NCI-H446 treated with DMSO at 0.1 percent for 48 hours (cell line): ENCODE measurements around the gene SLC22A25.
"Not testable (repeated sequence)": the region's sequence is repeated elsewhere in the genome, so short reads cannot be mapped to it uniquely, and the experiment has no call there.

ENCODE experiments used
- DNase-seq: peaks from one replicate; lab custom pipeline; 2025; lab: John Stamatoyannopoulos, UW

Gene SLC22A25

DNA sequence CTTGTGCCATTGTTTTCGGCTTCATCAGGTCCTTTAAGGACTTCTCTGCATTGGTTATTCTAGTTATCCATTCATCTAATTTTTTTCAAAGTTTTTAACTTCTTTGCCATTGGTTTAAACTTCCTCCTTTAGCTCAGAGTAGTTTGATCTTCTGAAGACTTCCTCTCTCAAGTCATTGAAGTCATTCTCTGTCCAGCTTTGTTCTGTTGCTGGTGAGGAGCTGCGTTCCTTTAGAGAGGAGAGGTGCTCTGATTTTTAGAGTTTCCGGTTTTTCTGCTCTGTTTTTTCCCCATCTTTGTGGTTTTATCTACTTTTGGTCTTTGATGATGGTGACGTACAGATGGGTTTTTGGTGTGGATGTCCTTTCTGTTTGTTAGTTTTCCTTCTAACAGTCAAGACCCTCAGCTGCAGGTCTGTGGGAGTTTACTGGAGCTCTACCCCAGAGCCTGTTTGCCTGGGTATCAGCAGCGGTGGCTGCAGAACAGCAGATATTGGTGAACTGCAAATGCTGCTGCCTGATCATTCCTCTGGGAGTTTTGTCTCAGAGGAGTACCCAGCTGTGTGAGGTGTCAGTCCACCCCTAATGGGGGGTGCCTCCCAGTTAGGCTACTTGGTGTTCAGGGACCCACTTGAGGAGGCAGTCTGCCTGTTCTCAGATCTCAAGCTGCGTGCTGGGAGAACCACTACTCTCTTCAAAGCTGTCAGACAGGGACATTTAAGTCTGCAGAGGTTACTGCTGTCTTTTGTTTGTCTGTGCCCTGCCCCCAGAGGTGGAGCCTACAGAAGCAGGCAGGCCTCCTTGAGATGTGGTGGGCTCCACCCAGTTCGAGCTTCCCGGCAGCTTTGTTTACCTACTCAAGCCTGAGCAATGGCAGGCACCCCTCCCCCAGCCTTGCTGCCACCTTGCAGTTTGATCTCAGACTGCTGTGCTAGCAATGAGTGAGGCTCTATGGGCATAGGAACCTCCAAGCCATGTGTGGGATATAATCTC is 7.6 kb downstream of the SLC22A25 start:
- not testable (repeated sequence) for DNase-seq

DNA sequence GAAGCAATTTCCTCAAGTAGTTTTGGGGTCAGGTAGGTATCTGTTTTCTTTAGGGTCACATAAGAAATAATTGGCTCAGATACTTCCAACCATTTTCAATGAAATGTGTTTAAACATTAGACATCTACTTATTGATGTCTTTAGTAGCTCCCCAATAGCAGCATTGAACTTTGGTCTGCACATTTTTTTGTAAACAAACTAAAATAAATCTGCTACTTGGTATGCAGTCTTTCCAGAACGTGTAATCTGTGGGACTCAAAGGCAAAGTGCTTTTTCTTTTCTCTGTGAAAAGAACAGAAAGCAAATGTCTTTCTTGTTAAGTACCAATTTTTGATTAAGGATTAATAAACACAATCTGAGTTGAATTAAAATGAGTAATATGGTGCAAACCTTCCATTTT is 13.6 kb downstream of the SLC22A25 start:
- no peak for DNase-seq

DNA sequence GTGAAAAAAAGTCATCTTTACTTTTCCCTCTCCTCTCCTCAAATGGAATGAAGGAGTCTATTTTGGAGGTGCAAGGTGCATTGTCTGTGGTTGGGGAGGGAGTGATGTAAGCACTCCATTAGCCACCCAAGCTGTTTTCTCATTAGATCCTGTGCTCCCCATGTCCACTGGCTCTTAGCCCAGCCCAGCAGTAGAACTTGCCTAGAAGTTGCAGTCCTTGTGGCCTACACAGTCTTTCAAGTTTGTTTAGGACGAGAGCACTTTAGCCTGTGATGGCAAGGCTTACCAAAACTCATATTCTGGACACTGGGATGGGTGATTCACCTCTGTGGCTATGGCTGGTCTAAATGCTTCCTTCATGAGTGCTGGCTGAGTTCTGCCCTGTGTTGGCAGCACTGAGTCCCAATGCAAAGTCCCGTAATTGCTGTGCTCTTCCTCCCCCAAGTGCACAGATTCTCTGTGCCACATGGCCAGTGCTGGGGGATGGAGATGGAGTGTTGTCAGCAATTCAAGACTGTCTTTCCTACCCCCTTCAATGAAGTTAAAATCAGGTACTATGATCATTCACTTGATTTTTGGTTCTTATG is 15.8 kb downstream of the SLC22A25 start:
- DNase-seq, result no peak

DNA sequence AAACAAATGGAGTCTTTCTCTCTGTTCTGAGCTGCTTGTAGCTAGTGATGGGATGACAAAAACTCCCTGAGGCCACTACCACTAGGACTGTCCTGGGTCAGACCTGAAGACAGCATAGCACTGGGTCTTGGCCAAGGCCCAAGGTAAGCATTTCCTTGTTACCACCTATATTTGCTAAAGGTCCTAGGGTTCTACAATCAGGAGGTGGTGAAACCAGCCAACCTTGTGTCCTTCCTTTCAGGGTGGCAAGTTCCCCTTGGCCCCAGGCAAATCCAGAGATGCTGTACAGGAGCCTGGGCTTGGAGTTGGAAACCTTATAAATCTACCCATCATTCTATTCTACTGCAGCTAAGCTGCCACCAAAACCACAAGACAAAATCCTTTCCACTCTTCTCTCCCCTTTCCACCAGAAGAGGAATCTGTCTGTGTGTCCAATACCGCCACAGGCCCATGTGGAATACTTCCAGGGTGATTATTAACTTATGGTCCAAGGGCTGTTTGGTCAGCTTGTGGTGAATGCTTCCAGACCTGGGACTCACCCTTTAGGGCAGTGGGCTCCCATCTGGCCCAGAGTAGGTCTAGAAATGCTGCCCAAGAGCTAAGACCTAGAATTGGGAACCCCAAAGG is 16.8 kb downstream of the SLC22A25 start:
- no peak for DNase-seq

DNA sequence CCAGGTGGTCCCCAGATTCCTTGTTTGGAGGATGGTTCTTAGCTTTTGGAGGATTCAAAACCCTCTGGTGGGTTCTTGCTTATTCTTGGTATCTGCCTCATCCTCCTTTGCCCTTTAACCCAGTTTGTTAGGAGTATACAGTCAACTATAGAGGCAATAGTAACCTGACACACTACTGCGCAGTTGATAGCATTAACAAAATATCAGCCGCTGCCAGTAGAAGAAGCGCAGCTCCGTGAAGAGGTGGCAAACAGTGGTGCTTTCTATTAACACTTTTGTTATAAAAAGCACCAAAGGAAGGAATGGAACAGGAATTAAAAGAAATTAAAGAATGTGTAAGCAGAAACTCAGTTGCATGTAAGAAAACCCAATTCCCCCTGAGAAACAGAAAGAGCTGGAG is 29.3 kb downstream of the SLC22A25 start:
- no peak for DNase-seq

DNA sequence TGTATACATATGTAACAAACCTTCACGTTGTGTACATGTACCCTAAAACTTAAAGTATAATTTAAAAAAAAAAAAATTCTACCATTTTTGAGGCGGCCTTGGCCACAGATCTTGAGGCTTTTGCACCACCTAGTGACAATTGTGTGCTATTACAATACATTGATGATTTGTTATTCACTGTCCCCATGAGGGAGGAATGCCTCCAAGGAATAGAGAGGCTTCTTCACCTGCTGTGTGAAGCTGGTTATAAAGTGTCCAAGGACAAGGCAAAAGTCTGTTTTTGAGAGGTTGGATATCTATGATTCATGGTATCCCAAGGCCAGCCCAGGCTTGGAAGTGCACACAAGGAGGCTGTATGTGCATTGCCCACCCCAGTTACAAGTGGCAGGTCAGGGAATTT is 30.7 kb downstream of the SLC22A25 start:
- DNase-seq, result no peak

DNA sequence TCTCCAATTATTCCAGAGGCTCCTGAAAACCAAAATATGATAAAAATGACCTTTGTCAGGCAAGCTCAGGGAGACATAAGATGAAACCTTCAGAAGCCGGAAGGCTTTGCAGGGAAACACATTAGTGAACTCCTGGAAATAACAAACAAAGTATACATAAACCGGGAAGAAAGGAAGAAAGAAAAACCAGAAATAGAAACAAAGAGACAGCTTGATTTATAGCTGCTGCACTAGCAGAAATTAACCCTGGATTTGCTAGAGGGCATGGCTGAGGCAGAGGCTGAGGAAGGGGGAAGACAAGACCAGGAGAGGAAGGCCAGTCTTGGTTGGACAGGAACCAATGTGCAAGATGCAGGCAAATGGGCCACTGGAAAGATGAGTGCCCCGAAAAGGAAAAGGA is 33.3 kb downstream of the SLC22A25 start:
- no peak for DNase-seq
